Endothelial cell of umbilical vein (primary cell): Measurements from ENCODE around the gene MAGI1. TPM values are rescaled to one million over a fixed set of nuclear protein-coding genes. Genes with fewer than 3 reads are reported as not detected.

ENCODE experiments used
- BruUV-seq: library from RNA; stranded (reverse); fragments of 400-500 nt; replicated peaks from 2 replicates; lab custom pipeline; 2021; lab: Mats Ljungman, UMichigan
- CTCF ChIA-PET: fragments of 300-600, 350-600 bp; sonication (Branson Sonifier 250); formaldehyde crosslinking; loops from one replicate; lab custom pipeline; 2021; ENCODE audit warnings: antibody characterized with exemption, inconsistent platforms; lab: Charles Lee
- POLR2A ChIA-PET: fragments of 300-600, 350-600 bp; sonication (Branson Sonifier 250); formaldehyde crosslinking; loops from one replicate; lab custom pipeline; 2021; ENCODE audit warnings: antibody characterized with exemption, inconsistent platforms; lab: Charles Lee
- DNase-seq: peaks from one replicate; pipeline ENCODE4 v3.0.0-alpha.2; 2011; ENCODE audit warnings: low read depth, low spot score
- FAIRE-seq: peaks from 2 replicates; lab custom pipeline; 2011; peaks lifted over from hg19 to GRCh38; lab: Jason Lieb, UNC
- H2AFZ ChIP-seq: 2 replicates; pipeline ENCODE4 v1.6.0; 2012; ENCODE audit warnings: low read depth, low read length, control low read depth, inconsistent platforms
- H3K27ac ChIP-seq: 2 replicates; pipeline ENCODE4 v1.5.1; 2011; ENCODE audit warnings: low read depth, mild to moderate bottlenecking, control low read depth, low read length, moderate library complexity; ENCODE audit not compliant: insufficient read depth
- H3K27me3 ChIP-seq, 2 experiments: 2 replicates each; pipeline versions ENCODE4 v1.6.0 to v1.6.1; 2011; ENCODE audit warnings: low read length in 2 of 2, mixed read lengths in 1 of 2; ENCODE audit not compliant: control insufficient read depth in 2 of 2, insufficient read depth in 2 of 2
- H3K36me3 ChIP-seq, 2 experiments: 2 replicates in 1 of 2; 3 replicates in 1 of 2; pipeline ENCODE4 v1.5.1; 2011; ENCODE audit warnings: low read length in 2 of 2, mild to moderate bottlenecking in 1 of 2, moderate library complexity in 1 of 2; ENCODE audit not compliant: control insufficient read depth in 2 of 2, insufficient read depth in 2 of 2; ENCODE audit errors: extremely low read depth in 1 of 2
- H3K4me1 ChIP-seq: 3 replicates; pipeline ENCODE4 v1.5.1; 2011; ENCODE audit warnings: mild to moderate bottlenecking, low read length; ENCODE audit not compliant: control insufficient read depth, insufficient read depth; ENCODE audit errors: extremely low read depth
- H3K4me2 ChIP-seq: 2 replicates; pipeline ENCODE4 v1.6.1; 2011; ENCODE audit warnings: low read length, control low read depth, mixed read lengths; ENCODE audit not compliant: insufficient read depth
- H3K4me3 ChIP-seq, 3 experiments: fragments of 200-600 bp in 1 of 3; sonication (generic), shearing (Covaris generic) in 1 of 3; replicated peaks in 1 of 3; 2 replicates each; pipeline ENCODE4 v1.5.1; 2011 to 2016; ENCODE audit warnings: control low read depth in 3 of 3, low read length in 3 of 3, mild to moderate bottlenecking in 2 of 3, inconsistent platforms in 1 of 3, low read depth in 1 of 3, moderate library complexity in 1 of 3; ENCODE audit not compliant: insufficient read depth in 1 of 3
- H3K79me2 ChIP-seq: 2 replicates; pipeline ENCODE4 v1.6.0; 2012; ENCODE audit warnings: low read length, inconsistent platforms; ENCODE audit not compliant: control insufficient read depth, insufficient read depth
- H3K9ac ChIP-seq: replicated peaks from 2 replicates; pipeline ENCODE3; 2011; ENCODE audit warnings: low read length, control low read depth; ENCODE audit not compliant: insufficient read depth; ENCODE audit errors: extremely low read depth
- H3K9me1 ChIP-seq: replicated peaks from 3 replicates; pipeline ENCODE4 v1.6.0; 2011; ENCODE audit warnings: mild to moderate bottlenecking, low read length; ENCODE audit not compliant: control insufficient read depth, insufficient read depth; ENCODE audit errors: extremely low read depth
- H3K9me3 ChIP-seq: replicated peaks from 2 replicates; pipeline ENCODE4 v1.5.1; 2012; ENCODE audit warnings: low read length, inconsistent platforms; ENCODE audit not compliant: control insufficient read depth, insufficient read depth
- H4K20me1 ChIP-seq: replicated peaks from 2 replicates; pipeline ENCODE3; 2011; ENCODE audit warnings: mild to moderate bottlenecking, low read length; ENCODE audit not compliant: control insufficient read depth, insufficient read depth; ENCODE audit errors: extremely low read depth
- EZH2 ChIP-seq: IDR thresholded peaks from 2 replicates; pipeline ENCODE4 v1.6.1; 2012; ENCODE audit warnings: borderline replicate concordance, low read depth, mild to moderate bottlenecking, moderate library complexity, low read length, inconsistent platforms; ENCODE audit not compliant: severe bottlenecking
- FOS ChIP-seq: IDR thresholded peaks from 2 replicates; pipeline ENCODE4 v1.6.1; 2011; ENCODE audit warnings: mild to moderate bottlenecking, low read length, moderate library complexity, borderline replicate concordance; ENCODE audit not compliant: insufficient read depth
- GATA2 ChIP-seq: IDR thresholded peaks from 2 replicates; pipeline ENCODE4 v1.7.0; 2011; ENCODE audit warnings: low read depth, mild to moderate bottlenecking, moderate library complexity, mixed read lengths, low read length; ENCODE audit not compliant: insufficient read length, insufficient read depth
- JUN ChIP-seq: IDR thresholded peaks from 2 replicates; pipeline ENCODE4 v1.6.1; 2011; ENCODE audit warnings: borderline replicate concordance, low read depth; ENCODE audit not compliant: insufficient read length, insufficient read depth
- MYC ChIP-seq: IDR thresholded peaks from one replicate; pipeline ENCODE4 v1.6.1; 2011; ENCODE audit warnings: mild to moderate bottlenecking, low read depth, low read length
- POLR2AphosphoS5 ChIP-seq: IDR thresholded peaks from 2 replicates; pipeline ENCODE4 v1.6.1; 2012; ENCODE audit warnings: low read depth, mild to moderate bottlenecking, control low read depth, low read length, moderate library complexity; ENCODE audit not compliant: insufficient read depth
- dilution Hi-C: fragments of 300-500 bp; cut with MboI; formaldehyde crosslinking; loops from one replicate; pipeline ENCODE4 v1.15.0; 2019; ENCODE audit warnings: low sequenced_read_pairs; ENCODE audit not compliant: extremely low pct_ligation_motif_present
- intact Hi-C: fragments of 100-400 bp; cut with micrococcal nuclease; formaldehyde crosslinking; loops from one replicate; pipeline ENCODE4 v1.10.0; 2022
- polyA plus RNA-seq, 4 experiments: library from polyadenylated mRNA; depleted of rRNA in 3 of 4; stranded (reverse) in 3 of 4; unstranded in 1 of 4; fragments of >200 nt; gene quantifications; 2 replicates each; pipeline versions ENCODE4 v1.2.1 to v1.2.3, GENCODE V29; 2011 to 2012; ENCODE audit warnings: missing spikeins in 1 of 4
- total RNA-seq: library from RNA; stranded (reverse); gene quantifications from 2 replicates; pipeline ENCODE4 v1.2.3, GENCODE V29; 2021
- TF ChIP-seq, protein P1 (sequence below), 2 donors: IDR thresholded peaks; 1 replicate in 1 of 2; 2 replicates in 1 of 2; pipeline ENCODE4 v1.5.1; 2011; ENCODE audit warnings: low read length in 2 of 2, mild to moderate bottlenecking in 2 of 2, moderate library complexity in 2 of 2, control low read depth in 1 of 2, inconsistent platforms in 1 of 2, low read depth in 1 of 2; ENCODE audit not compliant: insufficient read depth in 1 of 2; ENCODE audit errors: extremely low read depth in 1 of 2
- TF ChIP-seq, protein P2 (sequence below): IDR thresholded peaks from 2 replicates; pipeline ENCODE4 v1.6.1; 2011; ENCODE audit not compliant: insufficient read depth, insufficient read length

The MAGI1 gene
- total and polyA plus RNA-seq, 2 donors (not counting 3 experiments of a cell fraction or from before 2014, with no cell fraction given) = 10.1 to 47.9 TPM

- DNase-seq (no peak), FAIRE-seq (no peak)
- no peaks in the 10 kb centered on the region for H3K9me1 ChIP-seq
- H3K27ac ChIP-seq = no peak overlapping the region
- no peak overlapping the region for H3K9ac ChIP-seq
- no peak overlapping the region for H2AFZ ChIP-seq
- no peaks in the 10 kb centered on the region for H3K36me3 ChIP-seq
- intact Hi-C loops (no loop called here), dilution Hi-C loops (no loop called here)
- H3K79me2 ChIP-seq = no peaks in the 10 kb centered on the region
- H3K4me1 ChIP-seq = no peaks in the 10 kb centered on the region
- no TSS peak for BruUV-seq
- H3K4me2 ChIP-seq = no peak overlapping the region
- H4K20me1 ChIP-seq = peaks cover 4% of the 10 kb centered on the region
- ChIA-PET POLR2A (no interaction called here), CTCF (interaction anchor here (1.4 to 1.6 kb wide), 2 partner anchors 10 kb away, joined by 3 to 7 read pairs; no protein-coding TSS in a partner anchor)
- no peak overlapping the region for H3K4me3 ChIP-seq
- no peaks in the 10 kb centered on the region for H3K27me3 ChIP-seq
- TF ChIP-seq, protein P1, sequence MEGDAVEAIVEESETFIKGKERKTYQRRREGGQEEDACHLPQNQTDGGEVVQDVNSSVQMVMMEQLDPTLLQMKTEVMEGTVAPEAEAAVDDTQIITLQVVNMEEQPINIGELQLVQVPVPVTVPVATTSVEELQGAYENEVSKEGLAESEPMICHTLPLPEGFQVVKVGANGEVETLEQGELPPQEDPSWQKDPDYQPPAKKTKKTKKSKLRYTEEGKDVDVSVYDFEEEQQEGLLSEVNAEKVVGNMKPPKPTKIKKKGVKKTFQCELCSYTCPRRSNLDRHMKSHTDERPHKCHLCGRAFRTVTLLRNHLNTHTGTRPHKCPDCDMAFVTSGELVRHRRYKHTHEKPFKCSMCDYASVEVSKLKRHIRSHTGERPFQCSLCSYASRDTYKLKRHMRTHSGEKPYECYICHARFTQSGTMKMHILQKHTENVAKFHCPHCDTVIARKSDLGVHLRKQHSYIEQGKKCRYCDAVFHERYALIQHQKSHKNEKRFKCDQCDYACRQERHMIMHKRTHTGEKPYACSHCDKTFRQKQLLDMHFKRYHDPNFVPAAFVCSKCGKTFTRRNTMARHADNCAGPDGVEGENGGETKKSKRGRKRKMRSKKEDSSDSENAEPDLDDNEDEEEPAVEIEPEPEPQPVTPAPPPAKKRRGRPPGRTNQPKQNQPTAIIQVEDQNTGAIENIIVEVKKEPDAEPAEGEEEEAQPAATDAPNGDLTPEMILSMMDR (IDR thresholded peaks at IDR 0.05; ENCODE audit: extremely low read depth in 1 of 2, insufficient read depth in 1 of 2, low read depth in 1 of 2, low read length in 2 of 2) = no peak
- TF ChIP-seq JUN = no peak
- no peak for TF ChIP-seq EZH2
- no peak for TF ChIP-seq FOS
- no peak for TF ChIP-seq GATA2
- no peak for TF ChIP-seq POLR2AphosphoS5
- no peak for TF ChIP-seq MYC
- TF ChIP-seq, protein P2, sequence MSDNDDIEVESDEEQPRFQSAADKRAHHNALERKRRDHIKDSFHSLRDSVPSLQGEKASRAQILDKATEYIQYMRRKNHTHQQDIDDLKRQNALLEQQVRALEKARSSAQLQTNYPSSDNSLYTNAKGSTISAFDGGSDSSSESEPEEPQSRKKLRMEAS = no peak
- H3K9me3 ChIP-seq = no peaks in the 10 kb centered on the region
These were observed 315.7 kb downstream of the MAGI1 start for GRCh38 chr3:65723011-65723410.
